Tibial nerve (tissue), 4 donors: ENCODE results near the gene PSENEN. TPM values are rescaled to one million over a fixed set of nuclear protein-coding genes. Genes with fewer than 3 reads are reported as not detected.

Experiments
- DNase-seq, 2 donors: peaks; one replicate each; pipeline ENCODE4 v3.0.0-alpha.2; 2019; ENCODE audit warnings: low spot score in 2 of 2
- H3K27ac ChIP-seq, 4 donors: fragments of 200-600 bp; sonication (generic) in 3 of 4; one replicate each; pipeline ENCODE4 v1.5.1; 2017 to 2019; ENCODE audit warnings: mild to moderate bottlenecking in 1 of 4
- H3K27me3 ChIP-seq, 2 donors: fragments of 200-600 bp; sonication (generic) in 1 of 2; one replicate each; pipeline versions ENCODE4 v1.5.1 to v1.6.0; 2017 to 2019
- H3K36me3 ChIP-seq, 3 donors: fragments of 200-600 bp; sonication (generic); one replicate each; pipeline ENCODE4 v1.5.1; 2018 to 2019
- H3K4me1 ChIP-seq, 4 donors: fragments of 200-600 bp; sonication (generic) in 3 of 4; one replicate each; pipeline ENCODE4 v1.5.1; 2017 to 2019
- H3K4me3 ChIP-seq, 4 donors: fragments of 200-600 bp; sonication (generic) in 3 of 4; one replicate each; pipeline ENCODE4 v1.5.1; 2017 to 2019; ENCODE audit warnings: mild to moderate bottlenecking in 1 of 4, moderate library complexity in 1 of 4
- H3K9me3 ChIP-seq, 4 donors: fragments of 200-600 bp; sonication (generic) in 3 of 4; one replicate each; pipeline ENCODE4 v1.5.1; 2017 to 2019
- CTCF ChIP-seq, 5 experiments: fragments of 200-600 bp in 3 of 5; fragments of 450-650 bp in 2 of 5; sonication (generic) in 3 of 5; IDR thresholded peaks; one replicate each; pipeline ENCODE4 v1.5.1; 2016 to 2019; ENCODE audit warnings: antibody characterized with exemption in 5 of 5, mild to moderate bottlenecking in 3 of 5, moderate library complexity in 2 of 5
- EP300 ChIP-seq, 2 donors: sonication (generic); formaldehyde crosslinking; IDR thresholded peaks; one replicate each; pipeline ENCODE4 v1.6.1; 2017; ENCODE audit warnings: antibody characterized with exemption in 2 of 2, mild to moderate bottlenecking in 1 of 2
- POLR2A ChIP-seq, 2 donors: fragments of 450-650 bp; IDR thresholded peaks; one replicate each; pipeline ENCODE4 v1.6.1; 2017; ENCODE audit warnings: antibody characterized with exemption in 2 of 2, mild to moderate bottlenecking in 2 of 2, moderate library complexity in 2 of 2
- WGBS, 2 donors: methylation state at CpG; one replicate each; pipeline ENCODE4 v1.1.5; 2018; 5-methylcytosine and 5-hydroxymethylcytosine counted together
- total RNA-seq, 4 donors: library from RNA; depleted of rRNA; stranded (reverse); fragments of >200 nt; gene quantifications; one replicate each; pipeline ENCODE4 v1.1.0, GENCODE V29; 2016

The PSENEN gene
- total RNA-seq, 4 donors from 2014 or later: 33.1 to 46.7 (median 40.3) TPM

DNA sequence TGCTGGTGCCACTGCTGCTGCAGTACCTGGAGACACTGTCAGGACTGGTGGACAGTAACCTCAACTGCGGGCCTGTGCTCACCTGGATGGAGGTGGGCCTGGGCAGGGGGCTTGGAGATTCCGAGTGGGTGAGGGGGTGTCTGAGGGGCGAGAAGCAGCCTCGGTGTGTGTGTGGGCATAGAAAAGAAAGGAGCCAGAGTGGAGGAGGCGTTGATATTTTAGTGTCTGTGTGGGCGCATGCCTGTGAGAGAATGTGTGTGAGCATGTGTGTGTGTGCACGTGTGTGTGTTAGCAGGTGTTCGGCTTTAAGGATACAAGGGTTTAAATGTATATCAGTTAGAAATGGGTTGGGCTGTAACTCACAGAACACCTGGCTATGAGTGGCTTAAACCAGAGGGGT, 33.6 kb downstream of the PSENEN start:
- Histone ChIP-seq H3K27me3 (no peaks in the 10 kb centered on the region), H3K36me3 (peaks cover 0 to 67% (median 0%) of the 10 kb centered on the region in 3 donors), H3K9me3 (no peaks in the 10 kb centered on the region), H3K4me1 (peaks cover 0 to 30% (median 19%) of the 10 kb centered on the region in 4 donors), H3K27ac (no peak overlapping the region), H3K4me3 (no peak overlapping the region)
- WGBS, 2 donors: 82% methylated on average over 8 of the region's 8 CpGs
- no peak for TF ChIP-seq POLR2A (IDR thresholded peaks at IDR 0.05)
- no peak for DNase-seq

- H3K36me3 ChIP-seq: peaks cover 0 to 77% (median 0%) of the 10 kb centered on the region in 3 donors
- WGBS, 2 donors: 90 to 92% methylated on average over 16 of the region's 16 CpGs
- DNase-seq: no peak
- no peak overlapping the region for H3K4me3 ChIP-seq
- TF ChIP-seq EP300 (IDR thresholded peaks at IDR 0.05): no peak
- no peak for TF ChIP-seq CTCF (IDR thresholded peaks at IDR 0.05)
- no peak for TF ChIP-seq POLR2A (IDR thresholded peaks at IDR 0.05)
- H3K4me1 ChIP-seq: peaks cover 0 to 24% (median 13%) of the 10 kb centered on the region in 4 donors
- no peaks in the 10 kb centered on the region for H3K27me3 ChIP-seq
- no peak overlapping the region for H3K27ac ChIP-seq
- no peaks in the 10 kb centered on the region for H3K9me3 ChIP-seq
Observed at GRCh38 chr19:35780058-35780457, 34.6 kb downstream of the PSENEN start.

DNA sequence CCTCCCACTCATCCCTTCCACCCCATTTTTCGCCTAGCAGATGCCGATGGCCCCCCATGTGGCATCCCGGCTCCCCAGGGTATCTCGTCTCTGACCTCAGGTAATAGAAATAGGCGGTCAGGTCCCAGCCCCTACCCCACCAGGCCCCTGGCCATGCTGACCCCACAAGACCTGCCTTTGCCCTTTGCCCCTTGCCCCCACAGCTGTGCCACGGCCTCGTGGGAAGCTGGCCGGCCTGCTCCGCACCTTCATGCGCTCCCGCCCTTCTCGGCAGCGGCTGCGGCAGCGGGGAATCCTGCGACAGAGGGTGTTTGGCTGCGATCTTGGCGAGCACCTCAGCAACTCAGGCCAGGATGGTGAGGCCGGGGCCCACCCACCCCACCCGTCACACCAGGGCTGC, 35.3 kb downstream of the PSENEN start:
- Histone ChIP-seq H3K27ac (no peak overlapping the region), H3K4me3 (no peak overlapping the region), H3K4me1 (peaks cover 0 to 20% (median 11%) of the 10 kb centered on the region in 4 donors), H3K27me3 (no peaks in the 10 kb centered on the region), H3K36me3 (peaks cover 0 to 84% (median 0%) of the 10 kb centered on the region in 3 donors), H3K9me3 (no peaks in the 10 kb centered on the region)
- 89 to 92% methylated on average over 20 of the region's 20 CpGs for WGBS, 2 donors
- DNase-seq: no peak
- TF ChIP-seq CTCF (IDR thresholded peaks at IDR 0.05): no peak
- TF ChIP-seq EP300 (IDR thresholded peaks at IDR 0.05): no peak
- TF ChIP-seq POLR2A (IDR thresholded peaks at IDR 0.05): no peak

GRCh38 chr19:35781650-35782049, 36.2 kb downstream of the PSENEN start:
- Histone ChIP-seq H3K27me3 (no peaks in the 10 kb centered on the region), H3K4me3 (no peak overlapping the region), H3K36me3 (peaks cover 0 to 93% (median 0%) of the 10 kb centered on the region in 3 donors), H3K27ac (no peak overlapping the region), H3K9me3 (no peaks in the 10 kb centered on the region), H3K4me1 (peaks cover 0 to 11% (median 2%) of the 10 kb centered on the region in 4 donors)
- WGBS, 2 donors: 73 to 75% methylated on average over 9 of the region's 9 CpGs
- no peak for DNase-seq
- no peak for TF ChIP-seq POLR2A (IDR thresholded peaks at IDR 0.05)
- no peak for TF ChIP-seq EP300 (IDR thresholded peaks at IDR 0.05)
- no peak for TF ChIP-seq CTCF (IDR thresholded peaks at IDR 0.05)

- H3K4me1 ChIP-seq: peaks cover 0 to 2% (median 0%) of the 10 kb centered on the region in 4 donors
- H3K27me3 ChIP-seq: no peaks in the 10 kb centered on the region
- 91 to 97% methylated on average over 10 of the region's 12 CpGs for WGBS, 2 donors
- no peak overlapping the region for H3K4me3 ChIP-seq
- peaks cover 0 to 100% (median 0%) of the 10 kb centered on the region in 3 donors for H3K36me3 ChIP-seq
- no peak for DNase-seq
- TF ChIP-seq CTCF (IDR thresholded peaks at IDR 0.05) (no peak), POLR2A (IDR thresholded peaks at IDR 0.05) (no peak), EP300 (IDR thresholded peaks at IDR 0.05) (no peak)
- no peaks in the 10 kb centered on the region for H3K9me3 ChIP-seq
- H3K27ac ChIP-seq: no peak overlapping the region
Observed at GRCh38 chr19:35782589-35782988, 37.1 kb downstream of the PSENEN start.
